A549 treated with AZD9567 at 1 μM for 4 hours (cell line): ENCODE measurements around the gene POU3F1. TPM values are rescaled to one million over a fixed set of nuclear protein-coding genes. Genes with fewer than 3 reads are reported as not detected.

Source experiments
- total RNA-seq: library from RNA; stranded (reverse); fragments of 200-300 nt; extraction: Qiagen RNA extraction; gene quantifications from 5 replicates; pipeline ENCODE4 v1.2.3, GENCODE V29; 2022; ENCODE audit not compliant: insufficient read depth

Gene POU3F1
- total RNA-seq, result 0.10 to 0.13 TPM in 2 of 5 replicates, not detected in the others

DNA sequence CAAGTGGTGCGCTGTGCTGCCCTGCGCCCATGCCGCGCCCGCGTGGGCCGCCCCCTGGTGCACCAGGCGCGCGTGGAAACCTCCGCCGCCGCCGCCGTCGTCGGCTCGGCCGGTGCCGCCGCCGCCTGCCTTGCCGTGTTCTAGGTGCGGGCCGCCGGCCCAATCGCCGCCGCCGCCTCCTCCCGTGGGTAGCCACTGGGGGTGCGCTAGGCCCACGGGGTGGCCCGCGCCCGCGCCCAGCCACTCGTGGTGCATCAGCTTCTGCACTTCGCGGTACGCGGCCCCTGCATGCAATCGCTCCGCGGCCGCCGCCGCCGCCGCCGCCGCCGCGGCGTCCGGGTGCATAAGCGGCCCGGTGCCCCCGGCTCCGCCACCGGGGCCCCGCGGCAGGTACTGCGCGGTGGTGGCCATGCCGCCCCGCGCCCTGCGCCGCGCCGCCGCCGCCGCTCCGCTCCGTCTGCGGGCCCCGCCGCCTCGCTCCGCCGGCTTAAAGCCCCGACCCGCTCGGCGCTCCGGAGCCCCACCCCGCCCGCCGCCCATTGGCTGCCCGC is at the start of gene POU3F1:
Gene POU3F1 (minus strand): TSS at position 461 of the 551 bp plus-strand sequence. CDS start 50 bp downstream, at position 411.

DNA sequence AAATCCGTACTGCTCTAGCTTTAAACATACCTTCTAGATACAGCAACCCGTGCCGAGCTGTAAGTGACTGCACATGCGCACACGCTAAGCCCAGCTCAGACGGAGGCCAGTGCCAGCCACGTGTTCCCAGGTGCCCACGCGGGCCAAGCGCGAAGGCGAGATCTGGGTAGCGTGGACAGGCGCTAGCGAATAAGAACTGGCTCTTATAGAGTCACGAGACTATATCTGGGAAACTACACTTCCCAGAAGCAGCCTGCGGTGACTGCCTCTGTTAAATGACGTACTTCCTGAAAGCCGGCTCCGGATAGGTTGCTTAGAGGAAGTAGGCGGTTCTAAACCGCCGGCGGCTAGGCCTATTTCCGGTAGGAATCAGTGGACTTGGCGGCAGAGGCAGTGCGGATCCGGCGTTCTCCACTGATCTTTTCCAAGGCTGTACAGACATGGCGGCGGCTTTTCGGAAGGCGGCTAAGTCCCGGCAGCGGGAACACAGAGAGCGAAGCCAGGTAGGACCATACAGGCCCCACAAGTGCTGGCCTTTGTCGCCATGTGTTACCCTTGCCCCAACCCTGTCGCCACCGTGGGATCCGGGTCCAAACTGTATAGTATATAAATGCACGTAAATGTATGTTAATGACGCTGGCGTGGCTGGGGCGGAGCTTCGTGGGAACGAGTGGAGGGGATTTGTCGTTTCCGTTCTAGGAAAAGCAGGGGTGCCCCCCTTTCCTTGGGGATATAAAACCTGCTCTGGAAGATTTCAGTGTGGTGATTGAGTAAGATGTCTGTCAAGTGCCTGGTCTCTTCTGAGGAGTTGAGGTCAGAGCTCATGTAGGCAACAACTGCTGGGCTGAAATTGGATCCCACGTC is 34.0 kb downstream of the POU3F1 start, which contains the start of gene UTP11:
Gene UTP11 (plus strand): TSS at position 372 of the 864 bp plus-strand sequence. CDS start 69 bp downstream, at position 441.

GRCh38 chr1:38005195-38006007 is 41.2 kb downstream of the POU3F1 start, which contains the start of gene FHL3:
Gene FHL3 (minus strand): TSS chr1:38005514. CDS start chr1:37999412, 6,102 bp downstream.

Other genes with a start within 250 kb of the POU3F1 start
- gene C1orf122, start 239.0 kb downstream of the POU3F1 start, total RNA-seq, result 26.3 to 63.4 TPM (median 58.0 TPM) in 5 replicates
- gene YRDC, start 238.6 kb downstream of the POU3F1 start, total RNA-seq, result 13.0 to 19.0 TPM (median 17.8 TPM) in 5 replicates
- 4.5 to 5.0 TPM (median 4.8 TPM) in 5 replicates for gene MTF1, start 187.2 kb downstream of the POU3F1 start, total RNA-seq
- 4.0 to 6.1 TPM (median 4.1 TPM) in 5 replicates for gene INPP5B, start 99.7 kb downstream of the POU3F1 start, total RNA-seq
- 48.6 to 71.7 TPM (median 51.2 TPM) in 5 replicates for gene SF3A3, start 56.8 kb downstream of the POU3F1 start, total RNA-seq
- 6.2 to 8.9 TPM (median 7.7 TPM) in 5 replicates for gene FHL3, start 41.3 kb downstream of the POU3F1 start, total RNA-seq
- 37.9 to 72.9 TPM (median 42.0 TPM) in 5 replicates for gene UTP11, start 34.1 kb downstream of the POU3F1 start, total RNA-seq